Effector memory CD8-positive, alpha-beta T cell (primary cell): Measurements from ENCODE around the gene TALDO1.

Source experiments
- ATAC-seq: fragments of 150-1000 bp; cut with Tn5 transposase; replicated peaks from 2 replicates; pipeline ENCODE4 v1.10.0; 2021; ENCODE audit warnings: mild to moderate bottlenecking, moderate library complexity
- DNase-seq, 3 experiments: peaks; one replicate each; pipeline ENCODE4 v3.0.0; 2021
- H3K27ac Mint-ChIP-seq, 2 donors: one replicate each; pipeline ENCODE4 v1.8.0; 2022; ENCODE audit warnings: mild to moderate bottlenecking in 2 of 2, mixed read lengths in 2 of 2, moderate library complexity in 2 of 2
- H3K27me3 Mint-ChIP-seq, 2 donors: one replicate each; pipeline ENCODE4 v1.8.0; 2022; ENCODE audit warnings: mixed read lengths in 2 of 2
- H3K36me3 Mint-ChIP-seq: one replicate; pipeline ENCODE4 v1.8.0; 2022; ENCODE audit warnings: mild to moderate bottlenecking, moderate library complexity, mixed read lengths; ENCODE audit not compliant: insufficient read depth
- H3K4me1 Mint-ChIP-seq, 2 donors: one replicate each; pipeline ENCODE4 v1.8.0; 2022; ENCODE audit warnings: low read depth in 2 of 2, mixed read lengths in 2 of 2
- H3K4me3 Mint-ChIP-seq, 2 donors: one replicate each; pipeline ENCODE4 v1.8.0; 2022; ENCODE audit warnings: mild to moderate bottlenecking in 2 of 2, mixed read lengths in 2 of 2, moderate library complexity in 2 of 2
- H3K9me3 Mint-ChIP-seq, 2 donors: one replicate each; pipeline ENCODE4 v1.8.0; 2022; ENCODE audit warnings: mixed read lengths in 2 of 2

Gene TALDO1

DNA sequence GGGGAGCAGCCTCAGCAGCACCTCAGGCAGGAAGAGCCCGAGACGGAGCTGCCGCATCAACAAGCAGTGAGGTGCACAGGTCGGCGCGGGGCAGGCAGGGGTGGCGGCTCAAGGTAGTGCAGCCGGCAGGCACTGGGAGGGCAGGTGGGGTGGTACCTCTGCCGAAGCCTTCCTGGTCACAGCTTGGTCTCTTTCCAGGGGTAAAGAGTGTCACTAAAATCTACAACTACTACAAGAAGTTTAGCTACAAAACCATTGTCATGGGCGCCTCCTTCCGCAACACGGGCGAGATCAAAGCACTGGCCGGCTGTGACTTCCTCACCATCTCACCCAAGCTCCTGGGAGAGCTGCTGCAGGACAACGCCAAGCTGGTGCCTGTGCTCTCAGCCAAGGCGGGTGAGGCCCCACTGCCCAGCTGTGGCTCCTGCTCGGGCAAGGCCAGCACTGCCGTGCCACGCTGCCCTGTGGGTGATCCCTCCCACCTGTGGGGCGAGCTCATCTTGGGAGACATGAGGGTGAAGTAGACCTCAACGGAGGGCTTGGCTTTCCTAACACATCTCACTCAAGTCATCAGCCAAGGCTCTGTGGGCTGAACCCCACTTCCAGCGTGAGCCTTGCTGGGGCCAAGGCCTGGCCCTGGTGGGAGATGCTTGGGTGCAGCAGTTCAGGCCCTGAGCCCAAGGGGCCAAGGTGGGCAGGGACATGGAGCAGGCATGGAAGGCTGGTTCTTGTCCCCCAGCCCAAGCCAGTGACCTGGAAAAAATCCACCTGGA is 16.5 kb downstream of the TALDO1 start:
- ATAC-seq (no peak), DNase-seq (no peak)
- Mint-ChIP-seq H3K27ac (no peak overlapping the region), H3K4me1 (peaks cover 0 to 2% of the 10 kb centered on the region in 2 donors), H3K27me3 (no peaks in the 10 kb centered on the region), H3K36me3 (peaks cover 39% of the 10 kb centered on the region), H3K4me3 (no peak overlapping the region), H3K9me3 (no peaks in the 10 kb centered on the region)

DNA sequence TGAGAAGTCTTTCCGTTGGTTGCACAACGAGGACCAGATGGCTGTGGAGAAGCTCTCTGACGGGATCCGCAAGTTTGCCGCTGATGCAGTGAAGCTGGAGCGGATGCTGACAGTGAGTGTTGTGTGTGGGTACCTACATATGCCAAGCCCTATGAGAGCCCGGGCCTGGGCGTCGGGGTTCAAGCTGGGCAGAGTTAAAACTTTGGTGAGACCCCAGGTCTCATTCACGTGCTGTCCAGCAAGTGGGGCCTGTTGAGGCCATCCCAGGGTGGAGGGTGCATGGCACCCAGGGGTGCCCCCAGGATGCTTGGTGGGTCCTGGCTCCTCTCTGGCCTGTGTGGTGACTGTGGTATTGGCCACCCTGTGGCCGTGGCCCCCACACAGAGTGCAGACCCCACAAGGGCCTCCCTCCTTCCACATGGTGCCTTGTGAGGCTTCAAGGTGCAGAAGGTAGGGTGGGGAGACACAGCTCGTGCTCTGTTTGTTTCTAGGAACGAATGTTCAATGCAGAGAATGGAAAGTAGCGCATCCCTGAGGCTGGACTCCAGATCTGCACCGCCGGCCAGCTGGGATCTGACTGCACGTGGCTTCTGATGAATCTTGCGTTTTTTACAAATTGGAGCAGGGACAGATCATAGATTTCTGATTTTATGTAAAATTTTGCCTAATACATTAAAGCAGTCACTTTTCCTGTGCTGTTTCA is 17.2 kb downstream of the TALDO1 start:
- DNase-seq: no peak
- ATAC-seq: no peak
- no peak overlapping the region for H3K4me3 Mint-ChIP-seq
- peak overlapping the region in 1 of 2 donors; percentile 35 for H3K27ac Mint-ChIP-seq
- H3K9me3 Mint-ChIP-seq: no peaks in the 10 kb centered on the region
- peaks cover 0 to 2% of the 10 kb centered on the region in 2 donors for H3K4me1 Mint-ChIP-seq
- no peaks in the 10 kb centered on the region for H3K27me3 Mint-ChIP-seq
- H3K36me3 Mint-ChIP-seq: peaks cover 35% of the 10 kb centered on the region

DNA sequence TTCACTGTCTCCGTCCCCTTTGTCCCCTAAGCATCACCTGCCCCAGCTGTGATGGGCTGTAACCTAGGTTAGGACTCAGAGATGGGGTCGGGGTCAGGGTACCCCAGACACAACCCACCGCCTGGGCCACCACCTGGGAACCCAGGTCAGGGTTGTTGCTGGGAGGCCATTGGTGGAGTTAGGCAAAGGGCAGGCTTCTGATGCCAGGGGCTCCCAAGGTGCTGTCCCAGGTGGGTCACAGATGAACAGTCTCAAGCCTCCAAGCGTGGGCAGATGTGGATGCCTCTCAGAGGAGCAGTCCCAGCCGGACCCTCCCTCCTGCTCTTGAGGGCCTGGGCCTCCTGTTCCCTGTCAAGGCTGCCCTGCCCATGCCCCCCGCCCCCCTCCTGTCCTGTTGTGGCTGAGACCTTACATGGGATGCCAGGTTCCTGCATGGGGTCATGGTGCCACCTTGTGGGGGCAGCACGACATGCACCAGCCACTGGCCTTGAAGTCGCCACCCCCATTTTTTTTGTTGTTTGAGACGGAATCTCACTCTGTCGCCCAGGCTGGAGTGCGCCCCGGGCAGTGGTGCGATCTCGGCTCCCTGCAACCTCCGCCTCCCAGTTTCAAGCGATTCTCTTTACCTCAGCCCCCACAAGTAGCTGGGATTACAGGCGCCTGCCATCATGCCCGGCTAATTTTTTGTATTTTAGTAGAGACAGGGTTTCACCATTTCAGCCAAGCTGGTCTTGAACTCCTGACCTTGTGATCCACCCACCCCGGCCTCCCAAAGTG is 17.9 kb downstream of the TALDO1 start:
- H3K27me3 Mint-ChIP-seq: no peaks in the 10 kb centered on the region
- peak; percentile 50 to 67 (median 56) for DNase-seq
- H3K27ac Mint-ChIP-seq: peak overlapping the region in 1 of 2 donors; percentile 35
- peaks cover 0 to 2% of the 10 kb centered on the region in 2 donors for H3K4me1 Mint-ChIP-seq
- H3K4me3 Mint-ChIP-seq: no peak overlapping the region
- H3K9me3 Mint-ChIP-seq: no peaks in the 10 kb centered on the region
- H3K36me3 Mint-ChIP-seq: peaks cover 38% of the 10 kb centered on the region
- peak; percentile 90 for ATAC-seq

DNA sequence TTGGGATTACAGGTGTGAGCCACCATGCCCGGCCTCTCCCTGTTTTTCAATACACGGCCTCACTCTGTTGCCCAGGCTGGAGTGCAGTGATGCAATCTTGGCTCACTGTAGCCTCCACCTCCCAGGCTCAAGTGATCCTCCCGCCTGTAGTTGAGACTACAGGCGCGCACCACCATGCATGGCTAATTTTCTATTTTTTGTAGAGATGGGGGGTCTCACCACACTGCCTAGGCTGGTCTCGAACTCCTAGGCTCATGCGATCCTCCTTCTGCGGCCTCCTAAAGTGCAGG is 18.5 kb downstream of the TALDO1 start:
- H3K27ac Mint-ChIP-seq: peak overlapping the region in 1 of 2 donors; percentile 35
- peaks cover 0 to 2% of the 10 kb centered on the region in 2 donors for H3K4me1 Mint-ChIP-seq
- H3K4me3 Mint-ChIP-seq: no peak overlapping the region
- H3K9me3 Mint-ChIP-seq: no peaks in the 10 kb centered on the region
- no peak for DNase-seq
- H3K36me3 Mint-ChIP-seq: peaks cover 36% of the 10 kb centered on the region
- no peak for ATAC-seq
- no peaks in the 10 kb centered on the region for H3K27me3 Mint-ChIP-seq

DNA sequence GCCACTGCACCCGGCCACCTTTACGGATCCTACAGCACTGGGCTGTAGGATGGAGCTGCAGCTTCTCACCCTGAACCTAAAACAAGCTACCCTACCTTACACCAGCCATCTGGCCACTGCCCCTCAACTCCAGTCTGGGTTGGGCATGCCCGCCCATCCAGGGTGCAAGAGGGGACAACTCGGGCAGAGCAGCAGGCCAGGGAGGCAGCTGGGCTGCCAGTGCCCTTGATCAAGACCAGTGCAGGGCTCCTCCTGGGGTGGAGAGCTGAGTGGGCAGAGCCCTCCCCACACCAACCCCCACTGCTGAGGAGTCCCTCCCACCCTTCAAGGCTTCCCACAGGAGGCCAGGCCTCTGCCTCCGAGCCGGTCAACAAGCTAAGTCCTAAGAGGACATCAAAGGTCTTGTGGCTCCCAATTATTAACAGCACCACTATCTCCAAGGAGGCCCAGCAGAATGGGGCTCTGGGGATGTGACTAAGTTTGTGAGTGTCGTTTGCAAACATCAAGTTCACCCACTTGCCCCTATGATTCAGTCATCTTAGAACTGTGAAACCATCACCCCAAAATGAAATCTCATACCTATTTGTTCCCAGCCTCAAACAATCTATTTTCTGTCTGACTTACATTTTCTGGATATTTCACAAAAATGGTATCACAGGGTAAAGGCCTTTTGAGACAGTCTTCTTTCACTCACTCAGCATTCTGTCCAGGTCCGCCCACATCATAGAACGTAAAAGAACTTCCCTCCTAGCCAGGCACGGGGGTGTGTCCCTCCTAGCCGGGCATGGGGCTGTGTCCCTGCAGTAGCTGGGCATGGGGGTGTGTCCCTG is 19.1 kb downstream of the TALDO1 start:
- DNase-seq: no peak
- peak overlapping the region in 1 of 2 donors; percentile 29 for H3K27ac Mint-ChIP-seq
- no peaks in the 10 kb centered on the region for H3K9me3 Mint-ChIP-seq
- H3K27me3 Mint-ChIP-seq: no peaks in the 10 kb centered on the region
- H3K4me3 Mint-ChIP-seq: no peak overlapping the region
- H3K36me3 Mint-ChIP-seq: peaks cover 32% of the 10 kb centered on the region
- H3K4me1 Mint-ChIP-seq: peaks cover 0 to 2% of the 10 kb centered on the region in 2 donors
- ATAC-seq: no peak

GRCh38 chr11:766936-767210 is 19.6 kb downstream of the TALDO1 start:
- peak overlapping the region in 1 of 2 donors; percentile 29 for H3K27ac Mint-ChIP-seq
- no peak overlapping the region for H3K4me3 Mint-ChIP-seq
- peaks cover 0 to 2% of the 10 kb centered on the region in 2 donors for H3K4me1 Mint-ChIP-seq

DNA sequence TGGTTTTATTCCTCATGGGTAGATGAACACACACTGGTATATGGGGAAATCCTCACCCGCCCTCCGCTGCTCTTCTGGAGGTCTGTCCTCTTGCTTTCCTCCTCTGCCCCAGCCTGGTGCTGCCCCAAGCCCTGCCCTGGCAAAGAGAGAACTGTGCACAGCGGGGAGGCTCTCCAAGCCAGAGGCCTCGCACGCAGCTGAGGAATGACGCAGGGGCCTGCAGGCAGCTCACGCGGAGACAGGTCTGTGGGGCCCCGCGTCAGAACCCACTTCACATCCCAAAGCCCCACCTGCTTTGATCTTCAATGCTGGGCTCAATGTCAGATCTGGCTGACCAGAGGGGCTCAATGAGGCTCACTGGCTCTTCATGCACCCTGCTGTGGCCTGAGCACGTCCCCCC is 20.0 kb downstream of the TALDO1 start:
- Mint-ChIP-seq H3K4me1 (peaks cover 0 to 2% of the 10 kb centered on the region in 2 donors), H3K27ac (no peak overlapping the region), H3K4me3 (no peak overlapping the region), H3K36me3 (peaks cover 26% of the 10 kb centered on the region), H3K27me3 (no peaks in the 10 kb centered on the region), H3K9me3 (no peaks in the 10 kb centered on the region)
- no peak for ATAC-seq
- DNase-seq: no peak

More at GRCh38 chr11:766936-767210, 19.6 kb downstream of the TALDO1 start:
- no peak for ATAC-seq
- H3K9me3 Mint-ChIP-seq: no peaks in the 10 kb centered on the region
- no peak for DNase-seq
- H3K36me3 Mint-ChIP-seq: peaks cover 29% of the 10 kb centered on the region
- no peaks in the 10 kb centered on the region for H3K27me3 Mint-ChIP-seq

- Mint-ChIP-seq H3K4me1 (peaks cover 4 to 7% of the 10 kb centered on the region in 2 donors), H3K27me3 (no peaks in the 10 kb centered on the region), H3K36me3 (peaks cover 21% of the 10 kb centered on the region), H3K27ac (no peak overlapping the region), H3K4me3 (no peak overlapping the region), H3K9me3 (no peaks in the 10 kb centered on the region)
- no peak for DNase-seq
- ATAC-seq: no peak
Observed at GRCh38 chr11:769887-770641, 22.8 kb downstream of the TALDO1 start.

- Mint-ChIP-seq H3K9me3 (no peaks in the 10 kb centered on the region), H3K4me3 (no peak overlapping the region), H3K36me3 (peaks cover 21% of the 10 kb centered on the region), H3K27ac (no peak overlapping the region), H3K4me1 (peaks cover 7 to 10% of the 10 kb centered on the region in 2 donors), H3K27me3 (no peaks in the 10 kb centered on the region)
- no peak for DNase-seq
- no peak for ATAC-seq
Observed at GRCh38 chr11:770642-771616, 23.7 kb downstream of the TALDO1 start.

- Mint-ChIP-seq H3K27ac (no peak overlapping the region), H3K4me3 (no peak overlapping the region), H3K36me3 (peaks cover 28% of the 10 kb centered on the region), H3K9me3 (no peaks in the 10 kb centered on the region), H3K27me3 (no peaks in the 10 kb centered on the region), H3K4me1 (peaks cover 12 to 14% of the 10 kb centered on the region in 2 donors)
- ATAC-seq: no peak
- DNase-seq: no peak
Observed at GRCh38 chr11:771617-772204, 24.4 kb downstream of the TALDO1 start.

DNA sequence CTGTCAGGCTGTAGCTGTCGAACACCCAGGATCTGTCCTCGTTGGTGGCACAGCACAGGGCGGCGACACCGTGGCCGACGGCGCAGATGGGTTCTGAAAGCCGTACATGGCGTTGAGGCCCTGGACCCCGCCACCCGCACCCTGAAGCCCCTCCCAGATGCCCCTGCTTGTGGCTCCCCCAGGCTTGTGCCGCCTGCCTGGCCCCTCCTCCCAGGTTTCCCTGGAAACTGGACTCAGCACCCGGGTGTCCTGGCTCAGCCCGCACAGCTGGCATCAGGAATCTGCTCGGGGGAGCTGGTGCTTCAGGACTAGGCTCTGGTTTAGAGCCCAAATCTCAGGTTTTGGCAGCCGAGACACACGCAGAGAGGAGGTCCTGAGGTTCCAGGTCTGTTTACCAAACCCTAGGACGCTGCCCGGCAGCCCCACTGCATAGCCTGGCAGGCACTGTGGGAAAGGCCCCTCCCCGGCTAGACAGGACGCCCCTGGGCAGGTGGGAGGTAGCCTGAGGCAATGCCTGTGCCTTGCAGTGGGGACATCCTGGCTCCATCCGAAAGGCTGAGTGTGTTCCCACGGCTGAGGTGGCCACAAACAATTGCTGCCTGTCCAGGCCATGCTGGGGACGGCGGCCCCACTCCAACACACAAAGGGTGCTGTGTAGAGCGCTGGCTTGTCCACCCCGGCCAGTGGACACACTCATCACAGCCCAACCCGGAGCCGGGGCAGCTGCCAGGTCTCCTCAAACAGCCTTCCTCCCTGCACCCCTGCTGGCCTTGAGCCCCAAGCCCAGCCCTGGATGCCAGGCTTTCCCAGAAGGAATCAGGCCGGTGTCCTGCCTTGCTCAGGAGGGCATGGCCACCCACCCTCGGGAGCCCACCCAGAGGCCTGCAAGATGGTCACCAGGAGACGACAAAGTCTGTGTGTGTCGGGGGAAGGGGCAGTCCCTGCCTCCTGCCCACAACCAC is 25.4 kb downstream of the TALDO1 start:
- ATAC-seq (no peak), DNase-seq (no peak)
- no peaks in the 10 kb centered on the region for H3K27me3 Mint-ChIP-seq
- H3K36me3 Mint-ChIP-seq: peaks cover 24% of the 10 kb centered on the region
- no peak overlapping the region for H3K27ac Mint-ChIP-seq
- no peak overlapping the region for H3K4me3 Mint-ChIP-seq
- H3K4me1 Mint-ChIP-seq: peaks cover 12 to 16% of the 10 kb centered on the region in 2 donors
- no peaks in the 10 kb centered on the region for H3K9me3 Mint-ChIP-seq
